ENCODE measurements around the gene THSD7B. TPM values are rescaled to one million over a fixed set of nuclear protein-coding genes. Genes with fewer than 3 reads are reported as not detected.
"Not testable (repeated sequence)": the region's sequence is repeated elsewhere in the genome, so short reads cannot be mapped to it uniquely, and the experiment has no call there.

Gene THSD7B
- total RNA-seq, 1 donor from 2014 or later: not detected

- intact Hi-C loops (cut with micrococcal nuclease): no loop called here
These were observed 274.3 kb downstream of the THSD7B start for GRCh38 chr2:137039482-137040152.

GRCh38 chr2:137047369-137047768 lies 282.0 kb downstream of the THSD7B start:
- intact Hi-C loops (cut with micrococcal nuclease): no loop called here

- intact Hi-C loops (cut with micrococcal nuclease): no loop called here
These were observed 283.1 kb downstream of the THSD7B start for GRCh38 chr2:137048455-137048854.

- intact Hi-C loops (cut with micrococcal nuclease): no loop called here
These were observed 284.2 kb downstream of the THSD7B start for GRCh38 chr2:137049518-137049917.

GRCh38 chr2:137050949-137051348 lies 285.6 kb downstream of the THSD7B start:
- intact Hi-C loops (cut with micrococcal nuclease): no loop called here

GRCh38 chr2:137051778-137052398 lies 286.5 kb downstream of the THSD7B start:
- intact Hi-C loops (cut with micrococcal nuclease): no loop called here

GRCh38 chr2:137056704-137057103 lies 291.4 kb downstream of the THSD7B start:
- intact Hi-C loops (cut with micrococcal nuclease): no loop called here

- intact Hi-C loops (cut with micrococcal nuclease): not testable (repeated sequence)
These were observed 310.9 kb downstream of the THSD7B start for GRCh38 chr2:137076111-137076765.

GRCh38 chr2:137091704-137092103 lies 326.4 kb downstream of the THSD7B start:
- intact Hi-C loops (cut with micrococcal nuclease): no loop called here

GRCh38 chr2:137093116-137093515 lies 327.8 kb downstream of the THSD7B start:
- intact Hi-C loops (cut with micrococcal nuclease): no loop called here

GRCh38 chr2:137096187-137096586 lies 330.8 kb downstream of the THSD7B start:
- intact Hi-C loops (cut with micrococcal nuclease): no loop called here

GRCh38 chr2:137096693-137097092 lies 331.3 kb downstream of the THSD7B start:
- intact Hi-C loops (cut with micrococcal nuclease): no loop called here

- intact Hi-C loops (cut with micrococcal nuclease): not testable (repeated sequence)
These were observed 336.5 kb downstream of the THSD7B start for GRCh38 chr2:137101814-137102213.

GRCh38 chr2:137107904-137108303 lies 342.6 kb downstream of the THSD7B start:
- intact Hi-C loops (cut with micrococcal nuclease): no loop called here

GRCh38 chr2:137111896-137112295 lies 346.6 kb downstream of the THSD7B start:
- intact Hi-C loops (cut with micrococcal nuclease): no loop called here

GRCh38 chr2:137115081-137115794 lies 349.9 kb downstream of the THSD7B start:
- intact Hi-C loops (cut with micrococcal nuclease): no loop called here

- intact Hi-C loops (cut with micrococcal nuclease): no loop called here
These were observed 350.4 kb downstream of the THSD7B start for GRCh38 chr2:137115795-137116089.

GRCh38 chr2:137117385-137117784 lies 352.0 kb downstream of the THSD7B start:
- intact Hi-C loops (cut with micrococcal nuclease): no loop called here

- intact Hi-C loops (cut with micrococcal nuclease): no loop called here
These were observed 352.8 kb downstream of the THSD7B start for GRCh38 chr2:137118140-137118539.

- intact Hi-C loops (cut with micrococcal nuclease): no loop called here
These were observed 357.9 kb downstream of the THSD7B start for GRCh38 chr2:137123226-137123625.

- intact Hi-C loops (cut with micrococcal nuclease): no loop called here
These were observed 367.9 kb downstream of the THSD7B start for GRCh38 chr2:137133225-137133624.

GRCh38 chr2:137138263-137138662 lies 372.9 kb downstream of the THSD7B start:
- intact Hi-C loops (cut with micrococcal nuclease): no loop called here

Measured in T-helper 2 cell treated with Interferon-gamma antibody and Interleukin-4, amounts not matched to agents 100 ng/mL and 5 ng/mL, for 36 hours (primary cell).